Central memory CD8-positive, alpha-beta T cell (primary cell): ENCODE measurements around the gene MAP7D1.

ENCODE experiments used
- ATAC-seq: fragments of 150-1000 bp; cut with Tn5 transposase; replicated peaks from 2 replicates; pipeline ENCODE4 v1.10.0; 2022; ENCODE audit warnings: mild to moderate bottlenecking, moderate FRiP score, moderate number of reproducible peaks; ENCODE audit not compliant: poor library complexity, severe bottlenecking; ENCODE audit errors: extremely low read depth
- DNase-seq, 2 donors: peaks; one replicate each; pipeline ENCODE4 v3.0.0; 2021; ENCODE audit warnings: low spot score in 2 of 2
- H3K27ac Mint-ChIP-seq: one replicate; pipeline ENCODE4 v1.8.0; 2022; ENCODE audit warnings: low read depth, mild to moderate bottlenecking, moderate library complexity, mixed read lengths
- H3K27me3 Mint-ChIP-seq: one replicate; pipeline ENCODE4 v1.8.0; 2022; ENCODE audit warnings: mixed read lengths
- H3K36me3 Mint-ChIP-seq: one replicate; pipeline ENCODE4 v1.8.0; 2022; ENCODE audit warnings: mild to moderate bottlenecking, moderate library complexity, mixed read lengths; ENCODE audit not compliant: insufficient read depth
- H3K4me1 Mint-ChIP-seq: one replicate; pipeline ENCODE4 v1.8.0; 2022; ENCODE audit warnings: mixed read lengths
- H3K4me3 Mint-ChIP-seq: one replicate; pipeline ENCODE4 v1.8.0; 2022; ENCODE audit warnings: mild to moderate bottlenecking, moderate library complexity, mixed read lengths
- H3K9me3 Mint-ChIP-seq: one replicate; pipeline ENCODE4 v1.8.0; 2022; ENCODE audit warnings: mixed read lengths

MAP7D1 gene

GRCh38 chr1:36159614-36160387, 3.8 kb downstream of the MAP7D1 start:
- no peak for DNase-seq
- Mint-ChIP-seq H3K27me3 (no peaks in the 10 kb centered on the region), H3K4me1 (peaks cover 74% of the 10 kb centered on the region), H3K4me3 (peak overlapping the region; percentile 78), H3K9me3 (no peaks in the 10 kb centered on the region), H3K36me3 (peaks cover 19% of the 10 kb centered on the region), H3K27ac (peak overlapping the region; percentile 95)
- no peak for ATAC-seq

- DNase-seq, result no peak
- Mint-ChIP-seq H3K4me1 (peaks cover 71% of the 10 kb centered on the region), H3K4me3 (peak overlapping the region; percentile 78), H3K27me3 (no peaks in the 10 kb centered on the region), H3K27ac (peak overlapping the region; percentile 95), H3K36me3 (peaks cover 19% of the 10 kb centered on the region), H3K9me3 (no peaks in the 10 kb centered on the region)
- no peak for ATAC-seq
Measured at GRCh38 chr1:36160388-36160948, 4.5 kb downstream of the MAP7D1 start.

DNA sequence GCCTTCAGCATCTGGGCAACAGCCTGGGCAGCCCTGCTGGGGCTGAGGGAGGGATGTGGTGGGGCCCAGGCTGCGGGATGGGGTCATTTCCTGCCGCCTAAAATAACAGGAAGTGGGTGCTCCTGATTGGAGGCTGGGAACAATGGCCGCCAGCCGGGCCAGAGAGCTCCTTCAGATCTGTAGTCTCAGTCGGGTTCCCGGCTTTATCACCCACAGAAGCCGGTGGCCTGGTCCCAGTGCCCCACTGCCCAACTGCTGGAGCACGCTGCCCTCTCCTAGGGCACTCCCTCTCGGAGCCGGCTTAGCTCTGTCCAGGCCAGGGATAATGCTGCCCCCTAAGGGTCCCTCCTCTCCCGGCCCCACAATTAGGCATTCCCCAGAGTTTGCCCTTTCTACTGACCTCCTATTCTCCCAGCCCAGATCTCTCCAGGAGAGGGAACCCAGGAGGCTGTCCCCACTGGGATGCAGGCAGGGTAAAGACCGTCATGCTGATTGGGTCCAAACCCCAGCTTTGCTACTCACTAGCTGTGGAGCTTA, 5.1 kb downstream of the MAP7D1 start:
- peak overlapping the region; percentile 95 for H3K27ac Mint-ChIP-seq
- no peaks in the 10 kb centered on the region for H3K9me3 Mint-ChIP-seq
- H3K27me3 Mint-ChIP-seq, result no peaks in the 10 kb centered on the region
- peak; percentile 42 for ATAC-seq
- H3K4me3 Mint-ChIP-seq, result peak overlapping the region; percentile 78
- H3K36me3 Mint-ChIP-seq, result peaks cover 18% of the 10 kb centered on the region
- H3K4me1 Mint-ChIP-seq, result peaks cover 73% of the 10 kb centered on the region
- DNase-seq, result peak; percentile 45 to 49

DNA sequence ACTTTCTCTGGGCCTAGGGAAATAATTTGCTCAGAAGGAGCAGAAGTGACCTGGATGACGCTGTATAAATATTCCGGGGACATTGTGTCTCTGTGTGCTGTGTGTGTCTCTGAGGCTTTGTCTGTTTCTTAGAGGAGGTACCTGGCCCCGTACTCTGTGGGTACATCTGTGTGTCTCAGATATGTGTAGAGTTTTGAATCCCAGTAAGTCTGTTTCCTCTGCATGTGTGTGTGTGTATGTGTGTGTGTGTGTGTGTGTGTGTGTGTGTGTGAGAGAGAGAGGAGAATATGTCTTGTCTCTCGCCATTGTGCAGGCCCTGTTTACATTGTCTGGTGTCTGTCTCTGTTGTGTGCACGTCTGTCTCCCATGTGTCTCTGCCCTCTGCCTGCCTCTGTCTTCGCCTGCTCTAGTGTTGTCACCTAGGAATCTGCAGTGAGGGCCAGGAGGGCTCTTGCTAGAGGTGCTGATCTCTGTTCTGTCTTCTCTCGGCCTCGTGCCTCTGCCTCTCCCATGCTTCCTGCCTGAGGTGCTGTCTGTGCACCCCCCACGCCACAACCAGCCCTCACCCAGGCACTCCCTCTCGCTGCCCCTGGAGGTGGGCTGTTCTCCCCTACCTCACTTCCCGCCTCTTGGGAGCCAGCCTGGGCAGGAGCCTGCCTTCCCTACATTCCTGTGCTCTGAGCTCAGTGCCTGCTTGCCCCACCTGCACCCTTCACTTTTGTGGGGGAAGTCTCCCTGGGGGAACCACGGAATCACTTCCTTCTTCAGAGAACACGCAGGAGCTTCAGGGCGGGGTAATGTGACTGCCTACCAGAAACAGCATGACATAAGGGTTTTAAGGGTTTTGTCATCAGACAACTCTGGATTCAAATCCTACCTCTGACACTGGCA, 5.9 kb downstream of the MAP7D1 start:
- Mint-ChIP-seq H3K9me3 (no peaks in the 10 kb centered on the region), H3K27ac (peak overlapping the region; percentile 95), H3K36me3 (peaks cover 21% of the 10 kb centered on the region), H3K4me1 (peaks cover 82% of the 10 kb centered on the region), H3K27me3 (no peaks in the 10 kb centered on the region), H3K4me3 (peak overlapping the region; percentile 78)
- DNase-seq (peak; percentile 28 to 42), ATAC-seq (peak; percentile 61)

DNA sequence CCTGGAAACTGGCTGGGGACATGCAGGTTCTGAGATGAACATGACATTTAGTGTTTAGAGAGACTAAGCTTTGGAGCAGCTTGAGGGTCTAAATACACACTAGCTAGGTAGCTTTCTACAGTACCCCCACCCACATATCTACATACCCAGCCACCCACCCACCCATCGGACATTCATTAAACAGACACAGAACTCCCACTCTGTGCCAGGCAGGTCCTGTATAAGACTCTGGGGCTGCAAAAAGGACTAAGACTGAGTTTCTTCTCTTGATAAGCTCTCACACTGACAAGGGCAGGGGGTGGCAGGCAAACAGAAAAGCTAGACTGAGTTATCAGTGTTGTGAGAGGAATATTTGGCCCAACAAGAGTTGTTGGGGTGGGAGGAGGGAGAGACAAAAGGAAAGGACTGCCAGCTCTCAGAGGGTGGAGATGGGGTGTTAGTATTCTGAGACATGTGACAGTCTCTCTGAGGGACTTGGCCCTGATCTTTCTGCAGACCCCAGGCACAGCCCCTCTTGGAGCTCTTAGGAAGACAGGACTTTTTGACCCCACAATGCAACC, 6.8 kb downstream of the MAP7D1 start:
- Mint-ChIP-seq H3K4me3 (peak overlapping the region; percentile 78), H3K36me3 (peaks cover 29% of the 10 kb centered on the region), H3K27ac (peak overlapping the region; percentile 95), H3K4me1 (peaks cover 80% of the 10 kb centered on the region), H3K9me3 (no peaks in the 10 kb centered on the region), H3K27me3 (no peaks in the 10 kb centered on the region)
- no peak for ATAC-seq
- no peak for DNase-seq

GRCh38 chr1:36163426-36163825, 7.5 kb downstream of the MAP7D1 start:
- ATAC-seq (no peak), DNase-seq (no peak)
- Mint-ChIP-seq H3K9me3 (no peaks in the 10 kb centered on the region), H3K27ac (no peak overlapping the region), H3K36me3 (peaks cover 28% of the 10 kb centered on the region), H3K4me1 (peaks cover 78% of the 10 kb centered on the region), H3K4me3 (no peak overlapping the region), H3K27me3 (no peaks in the 10 kb centered on the region)

DNA sequence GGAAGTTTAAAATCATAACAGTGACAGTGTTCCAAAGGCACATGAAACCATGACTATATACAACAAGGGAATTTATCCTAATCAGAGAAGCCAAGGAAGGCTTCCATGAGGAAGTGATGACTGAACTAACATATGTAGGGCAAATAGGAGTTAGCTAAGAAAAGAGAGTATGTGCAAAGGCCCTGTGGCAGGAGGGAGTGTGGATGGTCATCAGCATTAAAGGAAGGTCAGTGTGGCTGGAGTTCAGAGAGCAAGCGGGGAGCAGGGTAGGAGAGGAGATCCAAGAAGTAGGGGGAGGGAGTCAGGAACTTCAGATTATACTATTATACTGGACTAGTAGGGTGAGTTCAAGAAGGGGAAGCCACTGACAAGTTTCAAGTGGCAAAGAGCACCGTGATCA, 8.4 kb downstream of the MAP7D1 start:
- no peak for ATAC-seq
- peaks cover 37% of the 10 kb centered on the region for H3K36me3 Mint-ChIP-seq
- H3K4me1 Mint-ChIP-seq, result peaks cover 73% of the 10 kb centered on the region
- H3K27me3 Mint-ChIP-seq, result no peaks in the 10 kb centered on the region
- no peak overlapping the region for H3K4me3 Mint-ChIP-seq
- peak overlapping the region; percentile 26 for H3K27ac Mint-ChIP-seq
- H3K9me3 Mint-ChIP-seq, result no peaks in the 10 kb centered on the region
- no peak for DNase-seq

DNA sequence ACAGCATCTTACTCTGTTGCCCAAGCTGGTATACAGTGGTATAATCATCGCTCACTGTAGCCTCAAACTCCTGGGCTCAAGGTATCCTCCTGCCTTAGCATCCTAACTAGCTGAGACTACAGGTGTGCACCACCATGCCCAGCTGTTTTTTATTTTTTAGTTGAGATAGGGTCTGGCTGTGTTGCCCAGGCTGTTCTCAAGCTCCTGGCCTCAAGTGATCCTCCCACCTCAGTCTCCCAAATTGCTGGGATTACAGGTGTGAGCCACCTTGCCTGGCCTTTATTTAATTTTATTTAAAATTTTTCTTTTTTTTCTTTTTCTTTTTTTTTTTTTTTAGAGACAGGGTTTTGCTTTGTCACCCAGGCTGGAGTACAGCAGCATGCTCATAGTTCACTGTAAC, 9.2 kb downstream of the MAP7D1 start:
- DNase-seq, result no peak
- H3K4me3 Mint-ChIP-seq, result no peak overlapping the region
- H3K4me1 Mint-ChIP-seq, result peaks cover 70% of the 10 kb centered on the region
- no peaks in the 10 kb centered on the region for H3K9me3 Mint-ChIP-seq
- no peak overlapping the region for H3K27ac Mint-ChIP-seq
- H3K27me3 Mint-ChIP-seq, result no peaks in the 10 kb centered on the region
- H3K36me3 Mint-ChIP-seq, result peaks cover 40% of the 10 kb centered on the region
- ATAC-seq, result no peak

DNA sequence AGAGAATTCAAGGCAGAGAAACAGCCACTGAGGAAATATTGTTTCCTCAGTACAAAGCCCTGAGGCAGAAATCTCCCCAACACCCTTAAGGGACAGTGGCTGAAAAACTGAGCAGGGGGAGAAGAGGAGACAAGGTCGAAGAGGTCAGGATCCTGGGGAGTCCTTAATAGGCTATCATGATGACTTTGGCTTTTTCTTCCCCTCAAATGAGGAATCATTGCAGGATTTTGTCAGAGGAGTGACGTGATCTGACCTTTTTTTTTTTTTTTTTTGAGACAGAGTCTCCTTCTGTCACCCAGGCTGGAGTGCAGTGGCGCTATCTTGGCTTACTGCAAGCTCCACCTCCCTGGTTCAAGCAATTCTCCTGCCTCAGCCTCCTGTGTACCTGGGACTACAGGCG, 10.2 kb downstream of the MAP7D1 start:
- peaks cover 69% of the 10 kb centered on the region for H3K4me1 Mint-ChIP-seq
- H3K4me3 Mint-ChIP-seq, result no peak overlapping the region
- no peaks in the 10 kb centered on the region for H3K9me3 Mint-ChIP-seq
- H3K27me3 Mint-ChIP-seq, result no peaks in the 10 kb centered on the region
- peak overlapping the region; percentile 83 for H3K27ac Mint-ChIP-seq
- ATAC-seq (no peak), DNase-seq (no peak)
- H3K36me3 Mint-ChIP-seq, result peaks cover 47% of the 10 kb centered on the region

DNA sequence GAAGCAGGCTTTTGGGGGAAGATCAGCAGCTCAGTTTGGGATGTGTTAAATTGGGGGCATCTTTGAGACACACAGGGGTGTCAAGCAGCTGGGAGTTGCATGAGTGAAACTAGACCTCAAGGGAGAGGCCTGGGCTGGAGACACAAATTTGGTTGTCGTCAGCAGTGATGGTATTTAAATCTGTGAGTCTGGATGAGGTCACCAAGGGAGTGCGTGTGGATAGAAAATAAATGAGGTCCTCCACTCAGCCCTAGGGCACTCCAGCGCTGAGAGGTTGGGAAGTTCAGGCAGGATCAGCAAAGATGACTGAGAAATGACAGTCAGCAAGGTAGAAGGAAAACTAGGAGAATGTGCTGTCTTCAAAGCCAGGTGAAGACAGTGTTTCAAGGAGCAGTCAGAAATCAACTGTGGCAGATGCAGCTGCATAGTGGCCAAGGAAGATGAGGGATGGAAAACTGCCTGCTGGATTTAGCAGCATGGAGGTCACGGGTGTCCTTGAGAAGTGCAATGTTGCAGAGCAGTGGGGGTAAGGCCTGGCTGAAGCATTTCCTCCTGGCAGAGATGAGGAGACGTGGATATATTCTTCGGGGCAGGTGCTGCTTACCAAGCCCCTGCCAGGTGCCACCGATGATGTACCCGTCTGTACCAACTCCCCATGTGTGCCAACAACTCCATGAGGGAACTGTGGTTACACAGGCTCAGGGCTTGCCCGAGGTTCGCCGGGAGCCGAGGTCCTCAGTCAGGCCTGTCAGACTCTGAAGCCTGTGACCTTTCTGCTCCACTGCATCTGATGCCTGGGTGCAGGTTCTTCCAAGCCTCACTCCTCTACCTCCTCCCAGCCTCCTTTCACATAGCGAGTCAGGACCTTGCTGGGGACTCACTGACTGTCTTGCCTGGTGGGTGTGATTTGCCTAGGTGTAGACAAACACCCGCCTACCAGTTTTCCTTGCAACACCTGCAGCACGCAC, 11.3 kb downstream of the MAP7D1 start:
- peak overlapping the region; percentile 83 for H3K27ac Mint-ChIP-seq
- H3K9me3 Mint-ChIP-seq, result no peaks in the 10 kb centered on the region
- peaks cover 52% of the 10 kb centered on the region for H3K36me3 Mint-ChIP-seq
- H3K27me3 Mint-ChIP-seq, result no peaks in the 10 kb centered on the region
- DNase-seq, result no peak
- no peak overlapping the region for H3K4me3 Mint-ChIP-seq
- no peak for ATAC-seq
- H3K4me1 Mint-ChIP-seq, result peaks cover 59% of the 10 kb centered on the region

DNA sequence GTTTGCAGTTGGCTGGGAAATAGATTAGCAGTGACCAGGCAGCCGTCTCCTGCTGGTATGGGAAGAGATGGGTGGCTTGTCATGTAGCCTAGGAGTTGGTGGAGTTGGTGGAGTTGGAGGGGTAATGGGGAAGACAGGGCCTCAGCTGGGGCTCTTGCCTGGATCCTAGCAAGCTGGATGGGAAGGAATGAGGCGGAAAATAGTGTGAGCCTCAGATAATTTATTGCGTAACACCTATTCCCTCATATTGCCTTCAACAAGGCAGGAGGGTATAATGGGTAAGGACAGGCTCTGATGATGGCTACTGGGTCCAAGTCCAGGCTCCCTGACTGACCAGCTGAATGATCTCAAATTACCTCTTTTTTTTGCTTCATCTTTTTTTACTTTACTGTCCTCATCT, 12.6 kb downstream of the MAP7D1 start:
- peaks cover 63% of the 10 kb centered on the region for H3K36me3 Mint-ChIP-seq
- no peaks in the 10 kb centered on the region for H3K27me3 Mint-ChIP-seq
- DNase-seq (no peak), ATAC-seq (no peak)
- H3K4me3 Mint-ChIP-seq, result no peak overlapping the region
- peaks cover 47% of the 10 kb centered on the region for H3K4me1 Mint-ChIP-seq
- H3K9me3 Mint-ChIP-seq, result no peaks in the 10 kb centered on the region
- H3K27ac Mint-ChIP-seq, result peak overlapping the region; percentile 67
